ENCODE results near the gene CASP10. TPM values are rescaled to one million over a fixed set of nuclear protein-coding genes. Genes with fewer than 3 reads are reported as not detected.
"Not testable (repeated sequence)": the region's sequence is repeated elsewhere in the genome, so short reads cannot be mapped to it uniquely, and the experiment has no call there.

CASP10 gene
- total and polyA plus RNA-seq, 11 donors = 2.8 to 24.0 (median 5.4) TPM

GRCh38 chr2:201144101-201145051, 38.6 kb upstream of the CASP10 start:
- no peaks in the 10 kb centered on the region for H3K27me3 ChIP-seq
- H3K36me3 ChIP-seq = peaks cover 11 to 100% (median 98%) of the 10 kb centered on the region in 9 donors
- no peak for TF ChIP-seq CTCF (IDR thresholded peaks at IDR 0.05)
- TF ChIP-seq POLR2A (IDR thresholded peaks at IDR 0.05) = no peak
- no peaks in the 10 kb centered on the region for H3K9me3 ChIP-seq
- peaks cover 5 to 42% (median 13%) of the 10 kb centered on the region in 12 donors for H3K4me1 ChIP-seq
- 64 to 72% (median 66%) methylated on average over 5 of the region's 5 CpGs for WGBS, 4 donors
- DNase-seq (no peak), ATAC-seq (peak in 1 of 4 donors; percentile 34)
- H3K27ac ChIP-seq = peak overlapping the region in 3 of 12 donors; percentile 0 to 33 (median 2)
- H3K4me3 ChIP-seq = no peak overlapping the region
- intact Hi-C loops (cut with DNase I) = no loop called here

- peak overlapping the region in 11 of 12 donors; percentile 31 to 89 (median 45) for H3K27ac ChIP-seq
- no peak overlapping the region for H3K4me3 ChIP-seq
- intact Hi-C loops (cut with DNase I) = no loop called here
- 77 to 84% (median 79%) methylated on average over 1 of the region's 1 CpG for WGBS, 4 donors
- no peaks in the 10 kb centered on the region for H3K9me3 ChIP-seq
- peaks cover 5 to 73% (median 37%) of the 10 kb centered on the region in 12 donors for H3K4me1 ChIP-seq
- DNase-seq = no peak
- TF ChIP-seq POLR2A (IDR thresholded peaks at IDR 0.05) = no peak
- TF ChIP-seq CTCF (IDR thresholded peaks at IDR 0.05) = no peak
- ATAC-seq = no peak
- H3K36me3 ChIP-seq = peaks cover 3 to 99% (median 93%) of the 10 kb centered on the region in 9 donors
- H3K27me3 ChIP-seq = no peaks in the 10 kb centered on the region
Measured at GRCh38 chr2:201148434-201148990, 34.4 kb upstream of the CASP10 start.

GRCh38 chr2:201149064-201149820, 33.7 kb upstream of the CASP10 start:
- no peak for TF ChIP-seq CTCF (IDR thresholded peaks at IDR 0.05)
- no peak for TF ChIP-seq POLR2A (IDR thresholded peaks at IDR 0.05)
- peak in 3 of 4 donors; percentile 31 to 36 (median 32) for ATAC-seq
- intact Hi-C loops (cut with DNase I) = no loop called here
- DNase-seq = no peak
- 92 to 97% (median 95%) methylated on average over 2 of the region's 2 CpGs for WGBS, 4 donors
- Histone ChIP-seq H3K4me1 (peaks cover 5 to 68% (median 37%) of the 10 kb centered on the region in 12 donors), H3K27ac (peak overlapping the region in 11 of 12 donors; percentile 27 to 89 (median 46)), H3K9me3 (no peaks in the 10 kb centered on the region), H3K27me3 (no peaks in the 10 kb centered on the region), H3K4me3 (no peak overlapping the region), H3K36me3 (peaks cover 3 to 99% (median 93%) of the 10 kb centered on the region in 9 donors)

DNA sequence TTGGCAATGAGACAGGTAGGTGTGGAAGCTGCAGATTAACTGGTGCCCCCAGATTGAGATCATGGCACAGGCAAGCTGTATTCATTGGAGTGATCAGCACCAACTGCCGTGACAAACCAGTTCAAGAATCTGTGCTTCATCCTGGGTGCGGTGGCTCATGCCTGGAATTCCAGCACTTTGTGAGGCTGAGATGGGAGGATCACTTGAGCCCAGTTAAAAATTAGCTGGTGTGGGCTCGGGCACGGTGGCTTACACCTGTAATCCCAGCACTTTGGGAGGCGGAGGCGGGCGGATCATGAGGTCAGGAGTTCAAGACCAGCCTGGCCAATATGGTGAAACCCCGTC, 33.1 kb upstream of the CASP10 start:
- not testable (repeated sequence) for H3K4me3 ChIP-seq, ATAC-seq, H3K27me3 ChIP-seq, DNase-seq, H3K9me3 ChIP-seq
- 87 to 98% (median 92%) methylated on average over 8 of the region's 8 CpGs for WGBS, 4 donors
- intact Hi-C loops (cut with DNase I) = loop anchor here in 5 of 10 donors (2.0 to 10.0 kb wide), 4 partner anchors 32 to 77 kb away; partner anchors contain the start of genes CFLAR (in 2 of the 5), HYCC2 (in 1 of the 5) and NDUFB3 (in 1 of the 5)
- Histone ChIP-seq H3K4me1 (peaks cover 5 to 72% (median 39%) of the 10 kb centered on the region in 12 donors), H3K27ac (peak overlapping the region in 9 of 12 donors; percentile 15 to 89 (median 66)), H3K36me3 (peaks cover 0 to 99% (median 93%) of the 10 kb centered on the region in 9 donors)
